GM18517 (cell line): Measurements from ENCODE around the gene NTSR2.

Experiments used
- ATAC-seq: cut with Tn5 transposase; IDR thresholded peaks from one replicate; pipeline ENCODE4 v1.9.1; 2021; ENCODE audit warnings: mild to moderate bottlenecking, moderate library complexity; ENCODE audit not compliant: unreplicated experiment

Gene NTSR2, protein sequence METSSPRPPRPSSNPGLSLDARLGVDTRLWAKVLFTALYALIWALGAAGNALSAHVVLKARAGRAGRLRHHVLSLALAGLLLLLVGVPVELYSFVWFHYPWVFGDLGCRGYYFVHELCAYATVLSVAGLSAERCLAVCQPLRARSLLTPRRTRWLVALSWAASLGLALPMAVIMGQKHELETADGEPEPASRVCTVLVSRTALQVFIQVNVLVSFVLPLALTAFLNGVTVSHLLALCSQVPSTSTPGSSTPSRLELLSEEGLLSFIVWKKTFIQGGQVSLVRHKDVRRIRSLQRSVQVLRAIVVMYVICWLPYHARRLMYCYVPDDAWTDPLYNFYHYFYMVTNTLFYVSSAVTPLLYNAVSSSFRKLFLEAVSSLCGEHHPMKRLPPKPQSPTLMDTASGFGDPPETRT

GRCh38 chr2:11669454-11670291 is at the start of gene NTSR2:
TSS of gene NTSR2 (minus strand) at chr2:11670195. CDS start at chr2:11670129, 66 bp downstream.
- no peak for ATAC-seq

GRCh38 chr2:11719230-11719977 is 49.4 kb upstream of the NTSR2 start:
- ATAC-seq: no peak

DNA sequence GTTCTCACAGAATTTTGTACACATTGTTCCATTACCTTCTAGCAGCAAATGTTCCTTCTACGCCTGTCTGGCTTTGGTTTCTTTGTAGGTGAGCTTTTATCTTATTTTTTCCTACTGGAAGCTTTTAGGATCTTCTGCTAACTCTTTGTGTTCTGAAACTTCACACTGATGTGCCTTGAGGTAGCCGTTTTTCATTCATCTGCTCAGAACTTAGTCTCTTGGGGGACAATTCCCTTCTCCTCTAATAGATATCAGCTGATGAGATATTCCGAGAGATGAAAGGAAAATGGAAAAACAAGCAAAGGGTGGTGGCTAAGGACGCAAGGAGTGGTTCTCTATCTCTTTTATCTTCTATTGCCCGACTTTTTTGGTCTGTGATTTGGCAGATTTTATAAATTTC is 48.6 kb upstream of the NTSR2 start:
- no peak for ATAC-seq

DNA sequence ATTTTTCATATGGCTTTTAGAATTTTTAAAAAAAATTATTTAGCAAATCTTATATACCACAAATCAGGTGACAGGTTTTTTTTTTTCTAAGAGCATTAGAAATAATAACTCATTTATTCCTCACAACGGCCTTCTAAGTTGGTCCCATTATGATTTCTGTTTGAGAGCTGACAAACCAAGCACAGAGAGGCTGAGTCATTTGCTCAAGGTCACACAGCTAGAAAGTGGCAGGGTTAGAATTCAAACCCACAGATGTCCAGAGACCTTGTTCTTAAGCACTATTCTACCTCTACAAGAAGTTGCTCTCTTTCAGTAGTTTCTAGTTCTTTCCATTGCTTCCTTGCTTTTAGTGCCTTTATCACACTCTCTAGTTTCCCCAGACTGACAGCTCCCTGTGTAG is 47.6 kb upstream of the NTSR2 start:
- ATAC-seq: no peak

DNA sequence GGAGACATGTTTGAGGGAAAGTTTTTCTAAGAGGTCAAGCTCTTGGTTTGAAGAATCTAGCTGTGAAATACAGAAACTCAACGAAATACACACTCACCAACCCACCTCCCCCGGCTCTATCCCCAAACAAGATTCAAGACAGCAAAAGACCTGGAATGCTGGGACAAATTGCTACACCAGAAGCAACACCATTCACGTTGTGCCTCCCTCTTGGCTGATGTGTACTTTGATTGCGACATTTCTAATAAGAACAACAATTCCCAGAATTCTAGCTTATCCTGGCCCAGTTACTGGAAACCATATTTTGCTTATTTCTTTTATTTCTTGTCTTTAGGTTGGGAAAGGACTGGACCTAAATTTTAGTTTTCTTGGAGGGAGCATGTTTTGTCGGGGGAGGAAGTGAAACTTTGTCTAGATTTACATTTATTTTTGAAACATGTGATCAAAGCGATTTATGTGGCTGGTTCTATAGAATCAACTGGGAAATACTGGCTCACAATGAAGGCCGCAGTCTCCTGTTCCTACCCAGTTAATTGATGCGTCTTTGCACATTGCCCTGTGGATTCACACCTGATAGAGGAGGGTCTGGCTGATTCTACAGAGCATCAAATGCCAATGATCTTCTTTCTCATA is 46.8 kb upstream of the NTSR2 start:
- no peak for ATAC-seq

- ATAC-seq: no peak
These were observed 46.1 kb upstream of the NTSR2 start for GRCh38 chr2:11715987-11716652.

- ATAC-seq: no peak
These were observed 43.8 kb upstream of the NTSR2 start for GRCh38 chr2:11713815-11714214.

DNA sequence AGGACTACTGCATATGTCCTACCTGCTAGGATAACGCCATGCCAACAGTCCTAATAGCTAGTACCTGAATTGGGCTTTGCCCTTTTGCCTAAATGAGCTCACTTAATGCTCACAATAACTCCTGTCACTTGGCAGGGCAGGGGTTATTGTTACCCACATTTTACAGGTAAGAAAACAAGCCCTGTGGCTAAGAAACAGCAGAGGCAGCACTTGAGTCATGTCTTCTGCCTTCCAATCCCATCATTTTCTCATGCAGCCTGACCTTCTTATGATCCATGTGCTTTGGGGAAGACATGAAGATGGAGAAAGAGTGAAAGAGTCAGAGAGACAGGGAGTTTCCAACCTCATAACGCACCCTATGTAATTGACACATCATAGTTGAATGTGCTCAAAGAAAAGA is 42.9 kb upstream of the NTSR2 start:
- ATAC-seq: no peak

GRCh38 chr2:11711751-11712150 is 41.8 kb upstream of the NTSR2 start:
- no peak for ATAC-seq

GRCh38 chr2:11711354-11711716 is 41.3 kb upstream of the NTSR2 start:
- no peak for ATAC-seq

- no peak for ATAC-seq
These were observed 40.8 kb upstream of the NTSR2 start for GRCh38 chr2:11710632-11711353.

DNA sequence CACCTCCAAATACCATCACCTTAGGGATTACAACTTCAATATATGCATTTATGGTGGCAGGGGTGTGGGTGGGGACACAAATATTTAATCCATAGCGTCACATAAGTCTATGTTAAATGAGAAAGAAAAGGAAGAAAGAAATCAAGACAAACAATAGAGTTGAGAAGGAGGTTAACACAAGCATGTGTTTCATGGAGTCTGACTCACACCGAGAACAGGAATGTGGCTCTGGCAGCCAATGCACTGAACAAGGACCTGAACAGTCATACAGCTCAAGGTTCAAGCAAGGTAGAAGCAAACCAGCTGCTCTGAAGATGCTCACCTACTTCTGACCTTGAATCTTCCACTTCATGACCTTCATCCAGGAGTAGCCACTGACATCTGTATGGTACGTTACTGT is 40.2 kb upstream of the NTSR2 start:
- ATAC-seq: no peak

DNA sequence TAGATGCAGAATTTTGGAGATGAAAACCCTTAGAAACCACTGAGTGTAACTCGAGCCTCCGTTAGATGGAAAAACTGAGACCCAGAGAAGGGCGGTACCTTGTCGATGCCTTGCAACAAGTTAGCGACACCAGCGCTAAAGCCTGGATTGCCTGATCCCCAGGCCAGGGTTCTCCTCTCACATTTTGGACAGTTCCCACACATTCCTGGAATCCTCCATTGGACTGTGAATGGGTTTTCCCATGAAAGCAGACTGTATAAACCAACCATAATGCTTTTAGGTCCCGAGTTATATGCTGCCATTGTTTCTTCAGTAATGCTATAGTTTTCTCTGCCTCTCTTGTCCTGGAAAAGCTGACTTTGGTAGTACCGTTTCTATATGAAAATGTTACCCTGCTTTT is 39.3 kb upstream of the NTSR2 start:
- ATAC-seq: no peak

DNA sequence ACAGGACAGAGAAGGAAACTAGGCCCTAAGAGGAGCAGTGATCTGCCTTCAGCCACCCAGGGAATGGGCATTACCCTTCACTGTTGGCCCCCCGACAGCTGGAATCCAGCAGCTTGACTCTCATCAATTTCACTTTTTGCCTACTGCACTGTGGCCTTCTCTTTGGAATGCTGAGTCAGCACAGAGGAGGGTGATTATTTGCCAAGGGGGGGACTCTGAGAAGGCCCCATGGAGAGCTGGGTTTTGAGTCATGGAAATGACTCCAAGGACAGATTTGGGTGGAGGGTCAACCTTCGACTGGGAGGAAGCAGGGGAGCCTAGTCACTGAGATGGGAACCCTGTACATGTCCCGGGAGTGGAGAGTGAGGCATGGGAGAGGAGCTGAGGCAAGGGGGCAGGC is 38.1 kb upstream of the NTSR2 start:
- ATAC-seq: no peak

DNA sequence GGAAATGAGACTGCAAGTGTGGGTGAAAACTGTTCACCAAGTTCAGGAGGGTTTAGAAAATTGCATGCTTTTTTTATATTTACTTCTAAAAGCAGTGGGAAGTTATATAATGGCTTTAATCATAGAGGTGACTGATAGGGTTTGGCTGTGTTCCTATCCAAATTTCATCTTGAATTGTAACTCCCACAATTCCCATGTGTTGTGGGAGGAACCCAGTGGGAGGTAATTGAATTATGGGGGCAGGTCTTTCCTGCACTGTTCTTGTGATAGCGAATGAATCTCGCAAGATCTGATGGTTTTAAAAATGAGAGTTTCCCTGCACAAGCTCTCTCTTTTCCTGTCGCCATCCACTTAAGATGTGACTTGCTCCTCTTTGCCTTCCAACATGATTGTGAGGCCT is 35.7 kb upstream of the NTSR2 start:
- ATAC-seq: no peak

- ATAC-seq: no peak
These were observed 35.1 kb upstream of the NTSR2 start for GRCh38 chr2:11705063-11705462.

DNA sequence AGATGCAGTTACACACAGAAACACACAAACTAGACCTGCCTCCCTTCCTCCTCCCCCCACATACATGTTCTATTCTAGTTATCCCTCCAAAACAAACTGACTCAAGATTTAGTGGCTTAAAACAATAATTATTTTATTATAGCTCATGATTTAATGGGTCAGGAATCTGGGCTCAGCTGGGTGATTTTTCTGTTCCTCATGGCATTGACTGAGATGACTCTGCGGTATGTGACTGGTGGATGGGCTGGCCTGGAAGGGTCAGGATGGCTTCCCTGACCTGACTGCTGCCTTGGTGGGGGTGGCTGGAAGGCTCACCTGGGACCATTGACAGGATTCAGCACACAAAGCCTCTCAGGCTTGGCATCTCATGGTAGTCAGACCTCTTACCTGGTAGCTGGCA is 33.7 kb upstream of the NTSR2 start:
- no peak for ATAC-seq

DNA sequence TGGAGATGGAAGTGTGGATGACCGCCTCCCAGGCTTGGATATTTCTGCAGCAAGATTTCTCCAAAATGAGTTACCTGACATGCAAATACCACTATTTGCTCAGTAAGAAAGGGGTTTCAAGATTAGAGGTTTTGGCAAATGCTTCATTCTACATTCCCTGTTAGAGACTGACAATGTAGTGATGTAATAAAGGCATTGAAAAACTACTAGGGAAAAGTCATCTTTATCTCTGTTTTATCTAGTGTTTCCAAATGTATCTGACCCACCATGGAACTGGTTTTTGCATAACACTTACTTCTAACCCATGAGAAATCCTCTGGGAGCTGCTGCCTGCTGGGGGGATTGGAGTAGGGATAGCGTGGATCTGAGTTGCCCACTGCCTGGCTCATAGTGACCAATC is 33.0 kb upstream of the NTSR2 start:
- no peak for ATAC-seq

DNA sequence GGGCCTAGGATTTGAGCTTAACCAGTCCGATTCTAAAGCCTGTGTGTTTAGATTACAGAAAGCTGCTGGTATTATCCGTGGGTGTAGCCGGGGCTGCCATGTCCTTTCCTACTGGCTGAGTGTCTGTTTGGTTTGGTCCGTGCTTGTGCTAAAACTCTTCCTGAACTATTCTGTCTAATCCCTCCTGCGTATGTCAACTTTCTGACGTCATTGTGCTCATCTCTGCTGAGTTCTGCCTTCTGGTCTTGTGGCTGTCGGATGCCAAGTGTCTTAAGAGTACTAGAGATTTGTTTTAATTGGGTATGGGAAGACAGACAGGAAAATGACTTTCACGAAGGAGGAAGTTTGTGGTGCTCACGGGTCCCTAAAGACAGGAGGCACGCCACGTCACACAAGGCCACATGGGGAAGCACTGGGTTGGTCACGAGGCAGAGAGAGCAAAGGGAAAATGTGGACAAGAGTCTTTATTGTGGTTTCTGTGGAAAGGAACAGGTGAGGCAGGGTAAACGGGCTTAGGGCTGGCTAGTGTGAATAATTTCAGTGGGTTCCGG is 31.8 kb upstream of the NTSR2 start:
- ATAC-seq: no peak

GRCh38 chr2:11701206-11701605 is 31.2 kb upstream of the NTSR2 start:
- no peak for ATAC-seq
